ENCODE results near the gene MUCL1. TPM values are rescaled to one million over a fixed set of nuclear protein-coding genes. Genes with fewer than 3 reads are reported as not detected.

The MUCL1 gene
- total RNA-seq, 6 donors from 2014 or later, result not detected

DNA sequence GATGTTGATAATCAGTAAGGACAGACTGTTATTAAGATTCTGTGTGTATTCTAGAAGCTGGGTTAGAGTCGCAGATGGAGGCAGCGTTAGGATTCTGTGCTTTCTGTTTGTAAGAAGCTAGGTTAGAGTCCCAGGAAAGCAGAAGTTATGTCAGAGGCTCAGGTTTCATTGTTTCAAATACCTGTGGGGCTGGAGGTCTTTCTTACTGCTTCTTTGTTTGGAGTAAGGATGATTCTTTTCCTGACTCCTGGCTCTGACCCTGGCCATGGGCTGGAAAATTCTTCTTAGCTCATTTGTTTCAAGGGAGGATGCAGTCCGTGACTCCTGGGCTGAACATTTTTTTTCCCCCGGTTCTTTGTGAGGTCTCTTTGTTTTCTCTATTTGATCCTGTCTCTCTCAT, 5.2 kb downstream of the MUCL1 start:
- no peaks in the 10 kb centered on the region for H3K9me3 ChIP-seq
- ATAC-seq (ENCODE audit: low FRiP score in 2 of 2), result no peak
- no peak overlapping the region for H3K27ac ChIP-seq
- DNase-seq, result no peak
- peaks cover 0 to 3% (median 0%) of the 10 kb centered on the region in 4 donors for H3K4me1 ChIP-seq
- H3K4me3 ChIP-seq, result no peak overlapping the region
- no peaks in the 10 kb centered on the region for H3K27me3 ChIP-seq
- TF ChIP-seq POLR2A (IDR thresholded peaks at IDR 0.05) (no peak), POLR2AphosphoS5 (IDR thresholded peaks at IDR 0.05) (no peak), EP300 (IDR thresholded peaks at IDR 0.05) (no peak)
- TF ChIP-seq, protein P1, sequence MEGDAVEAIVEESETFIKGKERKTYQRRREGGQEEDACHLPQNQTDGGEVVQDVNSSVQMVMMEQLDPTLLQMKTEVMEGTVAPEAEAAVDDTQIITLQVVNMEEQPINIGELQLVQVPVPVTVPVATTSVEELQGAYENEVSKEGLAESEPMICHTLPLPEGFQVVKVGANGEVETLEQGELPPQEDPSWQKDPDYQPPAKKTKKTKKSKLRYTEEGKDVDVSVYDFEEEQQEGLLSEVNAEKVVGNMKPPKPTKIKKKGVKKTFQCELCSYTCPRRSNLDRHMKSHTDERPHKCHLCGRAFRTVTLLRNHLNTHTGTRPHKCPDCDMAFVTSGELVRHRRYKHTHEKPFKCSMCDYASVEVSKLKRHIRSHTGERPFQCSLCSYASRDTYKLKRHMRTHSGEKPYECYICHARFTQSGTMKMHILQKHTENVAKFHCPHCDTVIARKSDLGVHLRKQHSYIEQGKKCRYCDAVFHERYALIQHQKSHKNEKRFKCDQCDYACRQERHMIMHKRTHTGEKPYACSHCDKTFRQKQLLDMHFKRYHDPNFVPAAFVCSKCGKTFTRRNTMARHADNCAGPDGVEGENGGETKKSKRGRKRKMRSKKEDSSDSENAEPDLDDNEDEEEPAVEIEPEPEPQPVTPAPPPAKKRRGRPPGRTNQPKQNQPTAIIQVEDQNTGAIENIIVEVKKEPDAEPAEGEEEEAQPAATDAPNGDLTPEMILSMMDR (IDR thresholded peaks at IDR 0.05), result no peak
- no peaks in the 10 kb centered on the region for H3K36me3 ChIP-seq
- WGBS, 2 donors, result 79 to 80% methylated on average over 4 of the region's 4 CpGs

DNA sequence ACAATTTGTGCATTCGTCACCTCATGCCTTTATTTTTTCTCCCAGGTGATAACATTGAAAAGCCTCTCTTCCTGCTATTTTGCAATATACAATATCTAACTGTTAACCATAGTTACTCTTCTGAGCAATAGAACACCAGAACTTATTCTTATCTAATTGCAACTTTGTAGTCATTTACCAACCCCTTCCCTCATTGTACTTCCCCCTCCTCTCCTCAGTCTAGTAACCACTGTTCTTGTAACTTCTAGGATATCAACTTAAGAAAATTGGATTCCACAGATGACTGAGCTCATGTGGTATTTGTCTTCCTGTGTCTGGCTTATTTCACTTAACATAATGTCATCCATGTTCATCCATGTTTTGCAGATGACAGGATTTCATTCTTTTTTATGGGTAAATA, 7.6 kb downstream of the MUCL1 start:
- Histone ChIP-seq H3K4me3 (no peak overlapping the region), H3K36me3 (no peaks in the 10 kb centered on the region), H3K27ac (no peak overlapping the region), H3K9me3 (no peaks in the 10 kb centered on the region), H3K27me3 (no peaks in the 10 kb centered on the region), H3K4me1 (peaks cover 0 to 3% (median 0%) of the 10 kb centered on the region in 4 donors)
- 86 to 97% methylated on average over 1 of the region's 1 CpG for WGBS, 2 donors
- ATAC-seq (ENCODE audit: low FRiP score in 2 of 2), result no peak
- TF ChIP-seq, protein P1 (IDR thresholded peaks at IDR 0.05), result no peak
- no peak for TF ChIP-seq POLR2AphosphoS5 (IDR thresholded peaks at IDR 0.05)
- no peak for TF ChIP-seq EP300 (IDR thresholded peaks at IDR 0.05)
- TF ChIP-seq POLR2A (IDR thresholded peaks at IDR 0.05), result no peak
- DNase-seq, result no peak

DNA sequence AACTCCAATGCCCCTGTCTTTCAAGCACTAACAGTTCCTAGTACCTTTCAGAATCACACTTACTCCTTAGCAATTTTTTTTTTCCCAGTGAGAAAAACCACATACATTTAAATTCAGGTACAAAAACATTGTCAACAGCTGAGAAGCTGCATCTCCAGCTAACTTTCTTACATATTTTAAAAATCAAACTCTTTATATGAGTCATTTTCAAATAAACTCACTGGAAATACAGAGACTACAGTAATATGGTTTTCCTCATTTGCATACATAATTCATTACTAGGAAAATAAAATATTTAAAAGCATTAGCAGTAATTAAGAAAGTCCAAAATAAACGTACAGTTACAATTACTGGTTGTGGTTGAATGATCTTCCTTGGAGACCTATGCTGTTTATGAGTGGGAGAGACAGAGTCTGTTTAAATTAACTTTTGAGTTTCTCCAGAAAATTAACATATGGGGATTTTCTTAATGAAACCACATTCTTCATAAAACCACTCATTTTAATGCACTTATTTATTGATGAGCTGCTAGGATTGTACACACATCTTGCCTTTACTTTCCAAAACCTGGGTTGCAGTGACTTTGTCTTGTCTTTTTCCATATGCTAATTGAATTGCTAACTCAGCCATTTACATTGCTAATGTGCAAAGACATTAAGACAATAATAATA, 9.8 kb downstream of the MUCL1 start:
- no peaks in the 10 kb centered on the region for H3K4me1 ChIP-seq
- DNase-seq (no peak), ATAC-seq (ENCODE audit: low FRiP score in 2 of 2) (no peak)
- TF ChIP-seq, protein P1 (IDR thresholded peaks at IDR 0.05), result no peak
- TF ChIP-seq POLR2A (IDR thresholded peaks at IDR 0.05) (no peak), POLR2AphosphoS5 (IDR thresholded peaks at IDR 0.05) (no peak), EP300 (IDR thresholded peaks at IDR 0.05) (no peak)
- no peak overlapping the region for H3K27ac ChIP-seq
- no peaks in the 10 kb centered on the region for H3K27me3 ChIP-seq
- H3K36me3 ChIP-seq, result no peaks in the 10 kb centered on the region
- H3K9me3 ChIP-seq, result no peaks in the 10 kb centered on the region
- 66 to 69% methylated on average over 1 of the region's 1 CpG for WGBS, 2 donors
- H3K4me3 ChIP-seq, result no peak overlapping the region

DNA sequence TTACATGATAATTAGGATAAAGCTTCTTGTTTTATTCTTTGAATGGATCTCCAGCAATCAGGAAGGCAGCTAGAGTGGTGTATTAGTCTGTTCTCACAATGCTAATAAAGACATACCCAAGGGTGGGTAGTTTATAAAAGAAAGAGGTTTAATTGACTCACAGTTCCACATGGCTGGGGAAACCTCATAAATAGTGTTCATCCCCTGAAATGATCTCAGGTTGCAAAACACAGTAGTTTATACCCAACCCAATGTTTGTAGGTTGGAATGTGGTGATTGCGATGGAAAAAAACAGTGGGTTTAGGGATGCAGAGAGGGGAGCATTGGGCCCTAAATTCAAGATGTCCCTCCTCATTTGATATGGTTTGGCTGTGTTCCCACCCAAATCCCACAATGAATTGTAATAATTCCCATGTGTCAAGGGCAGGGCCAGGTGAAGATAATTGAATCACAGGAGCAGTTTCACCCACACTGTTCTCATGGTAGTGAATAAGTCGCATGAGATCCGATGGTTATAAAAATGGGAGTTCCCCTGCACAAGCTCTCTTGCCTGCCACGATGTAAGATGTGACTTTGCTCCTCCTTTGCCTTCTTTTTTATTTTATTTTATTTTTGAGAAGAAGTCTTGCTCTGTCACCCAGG, 11.5 kb downstream of the MUCL1 start:
- Histone ChIP-seq H3K27me3 (no peaks in the 10 kb centered on the region), H3K36me3 (no peaks in the 10 kb centered on the region), H3K9me3 (no peaks in the 10 kb centered on the region), H3K4me3 (no peak overlapping the region), H3K4me1 (no peaks in the 10 kb centered on the region), H3K27ac (no peak overlapping the region)
- TF ChIP-seq, protein P1 (IDR thresholded peaks at IDR 0.05), result no peak
- TF ChIP-seq POLR2A (IDR thresholded peaks at IDR 0.05), result no peak
- no peak for TF ChIP-seq EP300 (IDR thresholded peaks at IDR 0.05)
- TF ChIP-seq POLR2AphosphoS5 (IDR thresholded peaks at IDR 0.05), result no peak
- WGBS, 2 donors, result 86 to 93% methylated on average over 4 of the region's 4 CpGs
- DNase-seq (no peak), ATAC-seq (ENCODE audit: low FRiP score in 2 of 2) (no peak)

All from upper lobe of left lung (tissue), 6 donors.